ENCODE results near the gene AHCYL1. TPM values are rescaled to one million over a fixed set of nuclear protein-coding genes. Genes with fewer than 3 reads are reported as not detected.
A peak's percentile ranks its signal among the peaks of the same experiment; 100 is the strongest.

AHCYL1 gene
- total and polyA plus RNA-seq, 2 of the 8 experiments (the other 6 are each of a cell fraction or from before 2014, with no cell fraction given) = 64.5 to 95.9 TPM

- FAIRE-seq = peak; percentile 13
- Histone ChIP-seq H3K23me2 (ENCODE audit: low read depth, low read length) (no peaks in the 10 kb centered on the region), H3K79me1 (ENCODE audit: low read depth, low read length) (no peaks in the 10 kb centered on the region; the same call in 1 of the 2 replicates), H4K8ac (ENCODE audit: extremely low read depth, insufficient read depth, low read length) (no peak overlapping the region), H3K4me3 (ENCODE audit: extremely low read depth in 1 of 4, insufficient read depth in 2 of 4, low read depth in 3 of 4, low read length in 4 of 4) (no peak overlapping the region), H4K5ac (ENCODE audit: insufficient read length, low read depth, low read length) (no peak overlapping the region), H3K9ac (replicated peaks in 1 of 4; ENCODE audit: extremely low read depth in 1 of 4, low read depth in 3 of 4, low read length in 3 of 4) (no peak overlapping the region), H3K18ac (ENCODE audit: extremely low read depth, low read length) (no peak overlapping the region), H2AFZ (ENCODE audit: low read length) (no peak overlapping the region), H3K27me3 (replicated peaks in 1 of 4; ENCODE audit: control insufficient read depth in 3 of 4, extremely low read depth in 1 of 4, insufficient read depth in 3 of 4, low read length in 3 of 4) (no peaks in the 10 kb centered on the region), H3K36me3 (ENCODE audit: control insufficient read depth in 2 of 4, insufficient read depth in 4 of 4, low read length in 3 of 4) (peaks cover 18 to 61% (median 47%) of the 10 kb centered on the region in 4 experiments), H4K20me1 (replicated peaks in 1 of 2; ENCODE audit: control insufficient read depth in 1 of 2, insufficient read depth in 2 of 2, low read length in 2 of 2) (peaks cover 0 to 5% of the 10 kb centered on the region in 2 experiments), H3K4me1 (replicated peaks in 1 of 4; ENCODE audit: control insufficient read depth in 3 of 4, insufficient read depth in 4 of 4, low read length in 3 of 4) (peaks cover 0 to 9% (median 5%) of the 10 kb centered on the region in 4 experiments; a peak in 3 of 7 replicates), H4K91ac (replicated peaks; ENCODE audit: insufficient read length, low read length) (no peak overlapping the region), H3K14ac (ENCODE audit: insufficient read length) (no peak overlapping the region), H3K79me2 (ENCODE audit: control insufficient read depth in 1 of 2, insufficient read depth in 2 of 2, low read length in 2 of 2) (peaks cover 0 to 11% of the 10 kb centered on the region in 2 experiments; a peak in 2 of 4 replicates), H3K56ac (replicated peaks; ENCODE audit: insufficient read length, low read depth, low read length) (no peak overlapping the region), H3K4me2 (ENCODE audit: insufficient read depth in 1 of 2, low read depth in 2 of 2, low read length in 2 of 2) (no peak overlapping the region), H2AK5ac (ENCODE audit: low read depth, low read length) (no peak overlapping the region), H2BK120ac (replicated peaks; ENCODE audit: low read depth, low read length) (no peak overlapping the region), H3K4ac (replicated peaks; ENCODE audit: insufficient read length, low read depth, low read length) (no peak overlapping the region), H3K27ac (ENCODE audit: low read depth, low read length) (no peak overlapping the region), H2BK15ac (ENCODE audit: low read length) (no peak overlapping the region), H3K9me3 (ENCODE audit: insufficient read depth in 2 of 2, low read depth in 1 of 2, low read length in 1 of 2) (no peaks in the 10 kb centered on the region), H2BK20ac (ENCODE audit: low read length) (no peak overlapping the region), H3K23ac (ENCODE audit: insufficient read length) (no peak overlapping the region), H2BK12ac (ENCODE audit: low read depth, low read length) (no peak overlapping the region), H2BK5ac (ENCODE audit: low read depth, low read length) (no peak overlapping the region)
- DNase-seq (ENCODE audit: low read depth in 1 of 2, low spot score in 2 of 2) = peak in 1 of 2 experiments; percentile 49
- ChIA-PET CTCF (ENCODE audit: partially characterized antibody) (interaction anchor here (0.7 to 3.5 kb wide), 24 partner anchors 9 to 371 kb away, joined by 3 to 39 read pairs (median 6); partner anchors contain the start of genes AHCYL1 and STRIP1), POLR2A (ENCODE audit: partially characterized antibody) (interaction anchor here (0.8 to 0.9 kb wide), 2 partner anchors 23 to 773 kb away, joined by 4 read pairs; partner anchors contain the start of gene STRIP1)
- WGBS, 2 experiments (ENCODE audit: extremely low coverage in 1 of 2, insufficient coverage in 1 of 2, insufficient read length in 1 of 2, insufficient replicate concordance in 2 of 2, low coverage in 1 of 2, low lambda C conversion rate in 2 of 2, missing lambda C conversion rate in 1 of 2) = 63% methylated on average over 2 of the region's 2 CpGs; no CpG with 5 or more reads in 1 of the 2 experiments
- TF ChIP-seq USF2 (IDR thresholded peaks at IDR 0.05; ENCODE audit: low read length) (no peak), BACH1 (IDR thresholded peaks at IDR 0.05; ENCODE audit: low read length) (no peak), SIRT6 (IDR thresholded peaks at IDR 0.05; ENCODE audit: low read length) (no peak), RXRA (IDR thresholded peaks at IDR 0.05; ENCODE audit: insufficient read depth, low read depth, low read length) (no peak), POLR2A (IDR thresholded peaks at IDR 0.05; ENCODE audit: control extremely low read depth in 1 of 2, low read depth in 2 of 2, low read length in 2 of 2) (no peak), CTCF (IDR thresholded peaks at IDR 0.05; ENCODE audit: control extremely low read depth in 1 of 3, insufficient read depth in 1 of 3, low read depth in 1 of 3, low read length in 3 of 3) (peak; percentile 5 to 68 (median 47)), TEAD4 (IDR thresholded peaks at IDR 0.05; ENCODE audit: low read depth, low read length) (no peak), SRF (IDR thresholded peaks at IDR 0.05; ENCODE audit: low read depth, low read length) (no peak), CHD1 (IDR thresholded peaks at IDR 0.05; ENCODE audit: low read depth, low read length) (no peak), GABPA (IDR thresholded peaks at IDR 0.05; ENCODE audit: borderline replicate concordance, insufficient read depth, low read length) (no peak)
Observed at GRCh38 chr1:110011527-110012041, 27.0 kb downstream of the AHCYL1 start.

Measured in H1 (cell line).